MM.1S (cell line): ENCODE measurements around the gene EML5.

ENCODE experiments used
- DNase-seq: peaks from one replicate; pipeline ENCODE4 v3.0.0-alpha.2; 2015
- H2AFZ ChIP-seq: fragments of 300-600 bp; sonication (generic); 2 replicates; pipeline ENCODE4 v1.6.0; 2016; ENCODE audit warnings: antibody characterized with exemption, low read length
- H3F3A ChIP-seq: fragments of 300-600 bp; sonication (generic); 2 replicates; pipeline ENCODE4 v1.6.1; 2016; ENCODE audit warnings: mild to moderate bottlenecking, antibody characterized with exemption, low read length, moderate library complexity, mixed read lengths; ENCODE audit not compliant: insufficient read depth
- H3K27ac ChIP-seq: fragments of 300-600 bp; sonication (generic); 2 replicates; pipeline ENCODE4 v1.5.1; 2016; ENCODE audit warnings: mild to moderate bottlenecking, low read length
- H3K27me3 ChIP-seq: fragments of 300-600 bp; sonication (generic); replicated peaks from 2 replicates; pipeline ENCODE4 v1.6.0; 2016; ENCODE audit warnings: low read length; ENCODE audit not compliant: insufficient read depth
- H3K36me3 ChIP-seq: fragments of 300-600 bp; sonication (generic); replicated peaks from 2 replicates; pipeline ENCODE4 v1.6.1; 2016; ENCODE audit warnings: mild to moderate bottlenecking, low read length, mixed read lengths; ENCODE audit not compliant: insufficient read depth
- H3K4me1 ChIP-seq: fragments of 300-600 bp; sonication (generic); 2 replicates; pipeline ENCODE4 v1.6.1; 2016; ENCODE audit warnings: low read length, mixed read lengths
- H3K4me2 ChIP-seq: fragments of 300-600 bp; sonication (generic); 2 replicates; pipeline ENCODE4 v1.6.0; 2016; ENCODE audit warnings: low read depth, low read length
- H3K4me3 ChIP-seq: fragments of 300-600 bp; sonication (generic); 2 replicates; pipeline ENCODE4 v1.5.1; 2016; ENCODE audit warnings: low read length, mixed read lengths
- H3K79me2 ChIP-seq: fragments of 300-600 bp; sonication (generic); 2 replicates; pipeline ENCODE4 v1.6.1; 2016; ENCODE audit warnings: mixed run types, low read length, mixed read lengths
- H3K9ac ChIP-seq: fragments of 300-600 bp; sonication (generic); 2 replicates; pipeline ENCODE4 v1.6.1; 2016; ENCODE audit warnings: low read length, mixed read lengths
- H3K9me2 ChIP-seq: fragments of 300-600 bp; sonication (generic); replicated peaks from 2 replicates; pipeline ENCODE4 v1.6.1; 2016; ENCODE audit warnings: mild to moderate bottlenecking, low read length, mixed read lengths; ENCODE audit not compliant: insufficient read depth
- H3K9me3 ChIP-seq: fragments of 300-600 bp; sonication (generic); replicated peaks from 2 replicates; pipeline ENCODE4 v1.6.1; 2016; ENCODE audit warnings: mild to moderate bottlenecking, low read length, mixed read lengths; ENCODE audit not compliant: insufficient read depth
- H4K20me1 ChIP-seq: fragments of 300-600 bp; sonication (generic); 2 replicates; pipeline ENCODE4 v1.6.1; 2016; ENCODE audit warnings: mild to moderate bottlenecking, low read length, moderate library complexity, mixed read lengths; ENCODE audit not compliant: insufficient read depth
- CTCF ChIP-seq: fragments of 300-600 bp; sonication (generic); IDR thresholded peaks from 2 replicates; pipeline ENCODE4 v1.5.1; 2016; ENCODE audit warnings: antibody characterized with exemption, low read length, mixed read lengths
- EZH2 ChIP-seq: fragments of 300-600 bp; sonication (generic); optimal IDR thresholded peaks from 2 replicates; pipeline ENCODE3; 2017; ENCODE audit warnings: low read depth, mild to moderate bottlenecking, antibody characterized with exemption, low read length, mixed read lengths
- EZH2phosphoT487 ChIP-seq: fragments of 300-600 bp; sonication (generic); IDR thresholded peaks from 2 replicates; pipeline ENCODE4 v1.6.1; 2018; ENCODE audit warnings: antibody characterized with exemption, low read length

EML5 gene

GRCh38 chr14:88765130-88765529 is 27.6 kb downstream of the EML5 start:
- H2AFZ ChIP-seq = no peak overlapping the region
- H3K9me3 ChIP-seq = no peaks in the 10 kb centered on the region
- no peak for DNase-seq
- no peak overlapping the region for H3K9ac ChIP-seq
- TF ChIP-seq EZH2phosphoT487 (no peak), CTCF (no peak)
- no peak overlapping the region for H3K27ac ChIP-seq
- no peaks in the 10 kb centered on the region for H3K4me1 ChIP-seq
- no peaks in the 10 kb centered on the region for H3K27me3 ChIP-seq
- H3K4me2 ChIP-seq = no peak overlapping the region
- H3K9me2 ChIP-seq = no peaks in the 10 kb centered on the region
- H3K4me3 ChIP-seq = no peak overlapping the region
- no peaks in the 10 kb centered on the region for H3K36me3 ChIP-seq
- H3K79me2 ChIP-seq = no peaks in the 10 kb centered on the region
- no peaks in the 10 kb centered on the region for H3F3A ChIP-seq
- no peaks in the 10 kb centered on the region for H4K20me1 ChIP-seq

- Histone ChIP-seq H3F3A (no peaks in the 10 kb centered on the region), H3K79me2 (no peaks in the 10 kb centered on the region), H3K4me2 (no peak overlapping the region), H3K27ac (no peak overlapping the region), H3K4me3 (no peak overlapping the region), H3K9me2 (no peaks in the 10 kb centered on the region), H3K36me3 (no peaks in the 10 kb centered on the region), H3K4me1 (no peaks in the 10 kb centered on the region), H4K20me1 (no peaks in the 10 kb centered on the region), H2AFZ (no peak overlapping the region), H3K27me3 (no peaks in the 10 kb centered on the region), H3K9ac (no peak overlapping the region), H3K9me3 (no peaks in the 10 kb centered on the region)
- TF ChIP-seq EZH2 (no peak), CTCF (no peak), EZH2phosphoT487 (no peak)
- no peak for DNase-seq
These were observed 38.9 kb downstream of the EML5 start for GRCh38 chr14:88753873-88754272.

GRCh38 chr14:88750945-88751344 is 41.8 kb downstream of the EML5 start:
- no peak for TF ChIP-seq EZH2phosphoT487
- no peak for TF ChIP-seq CTCF
- no peak for TF ChIP-seq EZH2
- Histone ChIP-seq H3K27ac (no peak overlapping the region), H3F3A (no peaks in the 10 kb centered on the region), H3K4me2 (no peak overlapping the region), H3K4me1 (no peaks in the 10 kb centered on the region), H3K4me3 (no peak overlapping the region), H3K9me3 (no peaks in the 10 kb centered on the region), H3K79me2 (no peaks in the 10 kb centered on the region), H2AFZ (no peak overlapping the region), H3K36me3 (no peaks in the 10 kb centered on the region), H3K27me3 (no peaks in the 10 kb centered on the region), H4K20me1 (no peaks in the 10 kb centered on the region), H3K9me2 (no peaks in the 10 kb centered on the region), H3K9ac (no peak overlapping the region)
- DNase-seq = no peak

- no peaks in the 10 kb centered on the region for H3K79me2 ChIP-seq
- DNase-seq = no peak
- H2AFZ ChIP-seq = no peak overlapping the region
- no peak overlapping the region for H3K4me3 ChIP-seq
- H4K20me1 ChIP-seq = no peaks in the 10 kb centered on the region
- no peaks in the 10 kb centered on the region for H3K9me3 ChIP-seq
- no peaks in the 10 kb centered on the region for H3K9me2 ChIP-seq
- H3K4me2 ChIP-seq = no peak overlapping the region
- no peak overlapping the region for H3K9ac ChIP-seq
- no peaks in the 10 kb centered on the region for H3K27me3 ChIP-seq
- H3K4me1 ChIP-seq = no peaks in the 10 kb centered on the region
- no peaks in the 10 kb centered on the region for H3K36me3 ChIP-seq
- H3K27ac ChIP-seq = no peak overlapping the region
- no peaks in the 10 kb centered on the region for H3F3A ChIP-seq
- no peak for TF ChIP-seq EZH2
- no peak for TF ChIP-seq EZH2phosphoT487
- no peak for TF ChIP-seq CTCF
These were observed 42.3 kb downstream of the EML5 start for GRCh38 chr14:88750413-88750812.
